AG09319 (cell line): ENCODE results near the gene ZBTB42.
A peak's percentile ranks its signal among the peaks of the same experiment; 100 is the strongest.
"Not testable (repeated sequence)": the region's sequence is repeated elsewhere in the genome, so short reads cannot be mapped to it uniquely, and the experiment has no call there.

Experiments used
- DNase-seq: peaks from one replicate; pipeline ENCODE4 v3.0.0-alpha.2; 2010; ENCODE audit warnings: low read depth; ENCODE audit errors: extremely low read depth
- TF ChIP-seq, protein P1 (sequence below): IDR thresholded peaks from 2 replicates; pipeline ENCODE4 v1.5.1; 2011; ENCODE audit warnings: low read depth, mild to moderate bottlenecking, inconsistent platforms, low read length, moderate library complexity

The ZBTB42 gene

DNA sequence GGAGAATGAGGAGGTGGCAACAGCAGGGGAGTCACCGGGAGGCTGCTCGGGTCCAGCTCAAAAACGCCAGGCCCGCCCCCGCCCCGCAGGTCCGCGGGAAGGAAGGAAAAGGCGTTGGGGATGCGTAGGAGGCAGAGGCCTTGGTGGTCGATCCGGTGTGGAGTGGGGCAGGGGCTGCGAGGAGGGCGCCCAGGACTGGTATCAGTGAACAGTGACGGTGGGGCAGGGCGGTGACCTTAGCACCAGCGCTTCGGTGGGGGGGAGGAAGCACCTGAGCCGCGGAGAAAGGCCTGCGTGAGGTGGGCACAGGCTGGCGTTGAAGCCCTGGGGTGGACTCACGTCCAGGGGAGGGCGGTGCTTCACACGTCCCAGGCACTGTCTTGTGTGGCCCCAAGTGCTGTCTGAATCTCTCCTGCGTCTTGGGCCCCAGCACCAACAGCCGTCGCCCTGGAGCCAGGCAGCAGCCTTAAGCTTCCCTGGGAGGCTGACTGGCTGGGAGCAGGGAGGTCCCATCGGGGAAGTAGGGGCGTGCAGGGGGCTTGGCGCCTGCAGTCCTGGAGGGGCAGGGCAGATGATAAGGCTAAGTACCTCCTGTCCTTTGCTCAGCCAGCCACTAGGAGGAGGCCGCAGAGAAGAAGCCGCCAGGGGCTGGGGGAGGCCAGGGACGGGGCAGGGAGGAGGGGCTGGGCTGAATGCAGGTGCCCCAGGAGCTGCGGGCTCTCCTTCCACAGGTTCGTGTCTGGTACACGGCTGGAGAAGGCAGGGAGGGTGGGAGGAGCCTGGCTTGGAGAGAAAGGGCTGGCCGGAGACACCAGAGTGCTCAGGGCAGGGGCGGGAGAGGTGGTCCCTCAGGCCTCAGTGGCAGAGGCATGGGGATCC, 26.5 kb downstream of the ZBTB42 start:
- DNase-seq = no peak
- TF ChIP-seq, protein P1, sequence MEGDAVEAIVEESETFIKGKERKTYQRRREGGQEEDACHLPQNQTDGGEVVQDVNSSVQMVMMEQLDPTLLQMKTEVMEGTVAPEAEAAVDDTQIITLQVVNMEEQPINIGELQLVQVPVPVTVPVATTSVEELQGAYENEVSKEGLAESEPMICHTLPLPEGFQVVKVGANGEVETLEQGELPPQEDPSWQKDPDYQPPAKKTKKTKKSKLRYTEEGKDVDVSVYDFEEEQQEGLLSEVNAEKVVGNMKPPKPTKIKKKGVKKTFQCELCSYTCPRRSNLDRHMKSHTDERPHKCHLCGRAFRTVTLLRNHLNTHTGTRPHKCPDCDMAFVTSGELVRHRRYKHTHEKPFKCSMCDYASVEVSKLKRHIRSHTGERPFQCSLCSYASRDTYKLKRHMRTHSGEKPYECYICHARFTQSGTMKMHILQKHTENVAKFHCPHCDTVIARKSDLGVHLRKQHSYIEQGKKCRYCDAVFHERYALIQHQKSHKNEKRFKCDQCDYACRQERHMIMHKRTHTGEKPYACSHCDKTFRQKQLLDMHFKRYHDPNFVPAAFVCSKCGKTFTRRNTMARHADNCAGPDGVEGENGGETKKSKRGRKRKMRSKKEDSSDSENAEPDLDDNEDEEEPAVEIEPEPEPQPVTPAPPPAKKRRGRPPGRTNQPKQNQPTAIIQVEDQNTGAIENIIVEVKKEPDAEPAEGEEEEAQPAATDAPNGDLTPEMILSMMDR = peak; percentile 48

GRCh38 chr14:104830781-104831180, 29.9 kb downstream of the ZBTB42 start:
- TF ChIP-seq, protein P1 = no peak
- no peak for DNase-seq

- not testable (repeated sequence) for DNase-seq
Measured at GRCh38 chr14:104836171-104836935, 35.5 kb downstream of the ZBTB42 start.

- no peak for DNase-seq
- TF ChIP-seq, protein P1 = no peak
Measured at GRCh38 chr14:104841730-104842129, 40.8 kb downstream of the ZBTB42 start.

DNA sequence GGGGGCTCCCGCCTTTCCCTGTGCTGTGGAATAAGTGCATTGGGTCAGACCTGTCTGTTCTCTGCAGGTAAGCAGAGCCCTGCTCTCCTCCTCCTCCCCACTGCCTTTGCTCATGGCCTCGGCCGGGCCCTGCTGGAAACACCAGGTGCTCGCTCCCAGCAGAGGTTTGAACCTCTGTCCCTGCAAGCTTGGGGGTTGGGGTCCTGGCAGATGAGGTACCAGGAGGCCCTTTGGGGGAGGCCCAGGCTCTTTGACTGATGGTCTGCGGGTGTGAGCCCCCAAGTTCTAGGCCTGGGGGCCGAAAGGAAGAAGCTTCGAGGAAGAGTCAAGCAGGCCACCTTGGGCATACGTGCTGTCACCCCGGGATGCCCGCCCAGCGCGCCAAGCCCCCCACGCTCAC, 42.1 kb downstream of the ZBTB42 start:
- TF ChIP-seq, protein P1 = no peak

DNA sequence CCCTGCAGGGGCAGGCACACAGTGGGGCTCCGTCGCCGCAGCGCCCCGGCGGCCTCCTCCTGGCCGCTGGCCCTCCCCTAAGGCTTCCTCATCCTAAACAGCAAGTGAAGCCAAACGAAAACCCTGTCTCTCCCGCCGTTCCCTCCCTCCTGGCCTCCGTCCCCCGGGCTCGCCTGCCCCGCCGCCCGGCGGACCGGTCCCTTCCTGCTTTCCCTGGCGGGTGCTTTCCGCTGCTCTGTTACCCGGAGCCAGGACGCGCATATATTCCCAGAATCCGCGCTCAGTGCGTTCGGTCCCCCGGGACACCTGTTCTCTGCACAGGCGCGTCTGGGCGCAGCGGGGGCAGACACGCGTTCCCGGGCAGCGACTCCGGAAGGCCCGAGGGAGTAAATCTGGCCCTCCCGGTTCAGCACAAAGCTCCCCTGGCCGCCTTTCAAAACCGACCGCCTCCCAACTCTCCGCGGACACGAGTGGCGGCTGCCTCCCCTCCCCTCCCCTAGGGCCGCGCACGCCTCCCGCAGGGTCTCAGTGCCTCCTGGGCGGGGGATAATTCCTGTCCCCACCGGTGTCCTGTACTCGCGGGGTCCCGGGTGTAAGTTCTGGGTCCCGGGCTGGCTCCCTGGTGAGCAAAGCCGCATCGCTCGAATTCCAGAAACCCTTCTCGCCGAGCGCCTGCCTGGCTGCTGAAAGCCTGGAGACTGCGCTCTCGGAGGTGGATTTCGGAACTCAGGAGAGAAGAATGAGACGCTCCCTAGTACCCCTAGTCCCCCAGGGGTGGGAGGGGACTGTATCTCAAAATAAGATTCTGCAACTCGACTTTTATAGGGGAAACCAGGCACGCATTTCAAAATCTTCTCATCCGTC, 42.8 kb downstream of the ZBTB42 start:
- TF ChIP-seq, protein P1 = no peak
- DNase-seq = no peak

More for the DNA sequence above, 42.1 kb downstream of the ZBTB42 start:
- no peak for DNase-seq

DNA sequence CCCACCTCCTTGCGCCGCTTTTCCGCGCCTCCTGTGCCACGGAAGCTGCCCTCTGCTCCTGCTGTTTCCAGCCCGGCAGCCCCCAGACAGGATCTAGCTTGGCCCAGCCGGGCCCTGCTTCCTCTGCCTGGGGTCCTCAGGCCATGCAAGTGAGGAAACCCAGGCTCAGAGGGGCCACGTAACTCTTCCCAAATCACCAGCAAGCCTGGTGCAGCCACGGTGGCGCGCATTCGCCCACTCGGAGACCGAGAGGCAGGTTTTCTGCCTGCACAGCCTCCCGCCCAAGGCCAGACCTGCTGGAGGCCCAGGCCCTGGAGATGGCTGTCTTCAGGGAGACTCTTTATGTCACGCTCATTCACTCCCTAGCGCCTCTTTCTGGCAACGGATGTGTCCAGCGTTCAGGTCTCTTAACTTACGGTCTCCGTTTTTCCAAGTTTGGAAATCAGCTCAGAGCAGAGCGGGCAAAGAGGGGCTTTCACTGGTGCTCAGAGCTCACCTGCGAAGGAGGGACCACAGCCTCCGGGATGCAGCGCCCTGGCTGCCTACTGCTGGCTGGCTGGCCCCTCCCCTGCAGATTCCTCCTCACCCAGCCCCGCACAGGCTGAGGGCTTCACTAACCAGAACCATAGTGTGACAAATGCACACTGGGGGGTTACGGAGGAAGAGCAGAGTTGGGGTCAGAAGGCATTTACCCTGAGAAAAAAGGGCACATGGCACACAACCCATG, 43.6 kb downstream of the ZBTB42 start:
- TF ChIP-seq, protein P1 = no peak
- DNase-seq = no peak
